ENCODE data around the gene CLINT1. TPM values are rescaled to one million over a fixed set of nuclear protein-coding genes. Genes with fewer than 3 reads are reported as not detected.
"Not testable (repeated sequence)": the region's sequence is repeated elsewhere in the genome, so short reads cannot be mapped to it uniquely, and the experiment has no call there.

CLINT1 gene
- total and polyA plus RNA-seq, 8 donors = 24.7 to 196 (median 78.3) TPM

- H3K4me1 ChIP-seq = peaks cover 7 to 73% (median 50%) of the 10 kb centered on the region in 4 donors
- no peaks in the 10 kb centered on the region for H3K27me3 ChIP-seq
- intact Hi-C loops (cut with DNase I; ENCODE audit: low total_unique reads) = no loop called here
- H3K4me3 ChIP-seq = peak overlapping the region in 1 of 4 donors; percentile 25
- no peaks in the 10 kb centered on the region for H3K9me3 ChIP-seq
- peak overlapping the region in 1 of 5 donors; percentile 15 for H3K27ac ChIP-seq
- no peaks in the 10 kb centered on the region for H3K36me3 ChIP-seq
- peak; percentile 60 to 83 for DNase-seq
- WGBS, 5 donors = 55 to 62% (median 57%) methylated on average over 10 of the region's 10 CpGs
- TF ChIP-seq POLR2AphosphoS5 (IDR thresholded peaks at IDR 0.05) (peak in 1 of 3 donors; percentile 31), EP300 (IDR thresholded peaks at IDR 0.05) (no peak), CTCF (IDR thresholded peaks at IDR 0.05) (peak in 5 of 7 experiments; percentile 38 to 71 (median 67))
Observed at GRCh38 chr5:157855404-157855994, 3.4 kb downstream of the CLINT1 start.

- H3K36me3 ChIP-seq; intact Hi-C loops (cut with DNase I; ENCODE audit: low total_unique reads); H3K27me3 ChIP-seq; H3K4me3 ChIP-seq; DNase-seq; H3K27ac ChIP-seq; H3K9me3 ChIP-seq: not testable (repeated sequence)
- WGBS, 5 donors = 92 to 95% (median 94%) methylated on average over 9 of the region's 9 CpGs
- H3K4me1 ChIP-seq = peaks cover 7 to 72% (median 46%) of the 10 kb centered on the region in 4 donors
Observed at GRCh38 chr5:157853365-157853764, 5.6 kb downstream of the CLINT1 start.

- Histone ChIP-seq H3K27me3 (no peaks in the 10 kb centered on the region), H3K27ac (no peak overlapping the region), H3K4me3 (no peak overlapping the region), H3K9me3 (no peaks in the 10 kb centered on the region), H3K36me3 (peaks cover 0 to 26% (median 24%) of the 10 kb centered on the region in 4 donors), H3K4me1 (peaks cover 0 to 44% (median 17%) of the 10 kb centered on the region in 4 donors)
- intact Hi-C loops (cut with DNase I; ENCODE audit: low total_unique reads) = no loop called here
- WGBS, 5 donors = 74 to 84% (median 81%) methylated on average over 3 of the region's 3 CpGs
- DNase-seq = no peak
- no peak for TF ChIP-seq CTCF (IDR thresholded peaks at IDR 0.05)
- TF ChIP-seq EP300 (IDR thresholded peaks at IDR 0.05) = no peak
- no peak for TF ChIP-seq POLR2AphosphoS5 (IDR thresholded peaks at IDR 0.05)
- no peak for TF ChIP-seq POLR2A (IDR thresholded peaks at IDR 0.05)
Observed at GRCh38 chr5:157845914-157846598, 12.9 kb downstream of the CLINT1 start.

- no peak for TF ChIP-seq POLR2A (IDR thresholded peaks at IDR 0.05)
- H3K9me3 ChIP-seq = no peaks in the 10 kb centered on the region
- peaks cover 0 to 18% (median 16%) of the 10 kb centered on the region in 4 donors for H3K36me3 ChIP-seq
- intact Hi-C loops (cut with DNase I; ENCODE audit: low total_unique reads) = no loop called here
- no peak for DNase-seq
- 31 to 64% (median 45%) methylated on average over 4 of the region's 4 CpGs for WGBS, 5 donors
- no peak overlapping the region for H3K4me3 ChIP-seq
- no peak overlapping the region for H3K27ac ChIP-seq
- H3K4me1 ChIP-seq = peaks cover 0 to 55% (median 19%) of the 10 kb centered on the region in 4 donors
- no peaks in the 10 kb centered on the region for H3K27me3 ChIP-seq
Observed at GRCh38 chr5:157842787-157843186, 16.2 kb downstream of the CLINT1 start.

GRCh38 chr5:157842185-157842584 lies 16.8 kb downstream of the CLINT1 start:
- H3K27ac ChIP-seq = no peak overlapping the region
- WGBS, 5 donors = 54 to 86% (median 81%) methylated on average over 5 of the region's 5 CpGs
- no peaks in the 10 kb centered on the region for H3K27me3 ChIP-seq

More at GRCh38 chr5:157842185-157842584, 16.8 kb downstream of the CLINT1 start:
- H3K4me1 ChIP-seq = peaks cover 0 to 60% (median 20%) of the 10 kb centered on the region in 4 donors
- peaks cover 0 to 12% (median 10%) of the 10 kb centered on the region in 4 donors for H3K36me3 ChIP-seq
- no peak for TF ChIP-seq POLR2A (IDR thresholded peaks at IDR 0.05)
- TF ChIP-seq CTCF (IDR thresholded peaks at IDR 0.05) = no peak
- TF ChIP-seq EP300 (IDR thresholded peaks at IDR 0.05) = no peak
- no peak for TF ChIP-seq POLR2AphosphoS5 (IDR thresholded peaks at IDR 0.05)
- no peak for DNase-seq
- H3K4me3 ChIP-seq = no peak overlapping the region
- no peaks in the 10 kb centered on the region for H3K9me3 ChIP-seq
- intact Hi-C loops (cut with DNase I; ENCODE audit: low total_unique reads) = no loop called here

Data from stomach (tissue), 9 donors.